Stimulated activated CD8-positive, alpha-beta memory T cell treated with anti-CD3 and anti-CD28 coated beads, Interleukin-7, amount 100 ng/mL, for 24 hours (primary cell): ENCODE results near the gene FEZF2.

Experiments
- DNase-seq: peaks from one replicate; pipeline ENCODE4 v3.0.0-alpha.2; 2020; ENCODE audit warnings: low read depth

Gene FEZF2

DNA sequence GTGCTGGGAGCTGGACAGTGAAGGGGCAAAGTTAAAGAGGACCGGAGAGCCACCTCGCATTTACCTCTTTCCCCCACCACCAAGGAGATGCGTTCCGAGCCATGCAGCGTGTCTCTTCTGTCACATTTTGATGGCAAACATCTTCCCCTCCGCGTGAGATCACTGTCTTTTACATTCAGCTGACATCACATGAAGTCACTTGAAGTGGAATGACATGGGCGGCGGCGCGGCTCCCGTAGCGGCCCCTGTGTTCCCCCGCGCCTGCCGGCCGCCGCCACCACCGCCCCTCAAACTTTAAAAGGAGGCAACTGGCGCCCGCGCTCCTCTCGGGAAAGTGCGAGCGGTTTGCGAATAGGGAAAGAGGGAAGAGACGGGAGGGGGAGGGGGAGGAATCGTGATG lies at the start of gene FEZF2:
Gene FEZF2 (minus strand): TSS at position 336 of the 400 bp plus-strand sequence. CDS start 682 bp downstream, outside the sequence.
- DNase-seq, result no peak

DNA sequence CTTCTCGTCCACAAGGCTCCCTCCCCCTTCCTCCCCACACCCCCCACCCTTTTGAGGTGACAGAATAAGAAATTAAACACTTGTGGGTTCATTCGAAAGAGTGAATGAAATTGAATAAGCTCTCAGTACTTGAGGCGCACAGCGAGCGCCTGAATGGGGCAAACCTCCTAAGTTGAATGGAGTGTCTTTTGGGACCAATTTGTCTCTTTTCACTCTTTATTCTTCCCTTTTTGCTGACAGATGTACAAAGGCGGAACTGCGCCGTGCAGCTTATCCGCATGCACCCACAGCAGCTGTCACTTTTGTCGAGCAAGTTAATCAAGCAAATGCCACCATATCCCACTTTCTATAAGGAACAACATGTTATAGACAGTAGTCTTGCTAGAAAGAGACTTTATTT lies 47.9 kb upstream of the FEZF2 start:
- no peak for DNase-seq

DNA sequence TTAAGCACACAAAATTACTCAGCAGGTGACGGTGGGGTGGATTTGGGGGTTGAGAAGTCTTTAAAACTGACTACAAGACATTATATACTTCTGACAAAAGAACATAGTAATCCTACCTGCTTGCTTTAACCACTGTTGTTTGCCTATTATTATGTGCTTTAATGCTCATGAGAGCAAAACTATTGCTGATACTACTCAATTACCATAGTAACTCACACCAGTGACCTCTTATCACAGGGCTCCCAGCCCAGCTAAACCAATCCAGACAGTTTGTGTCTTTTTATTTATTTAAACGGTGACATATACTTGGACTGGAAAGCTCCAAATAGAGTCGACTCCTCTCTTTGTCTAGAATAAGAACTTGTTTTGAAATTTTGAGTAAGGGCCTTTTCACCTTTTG lies 42.8 kb upstream of the FEZF2 start:
- no peak for DNase-seq

DNA sequence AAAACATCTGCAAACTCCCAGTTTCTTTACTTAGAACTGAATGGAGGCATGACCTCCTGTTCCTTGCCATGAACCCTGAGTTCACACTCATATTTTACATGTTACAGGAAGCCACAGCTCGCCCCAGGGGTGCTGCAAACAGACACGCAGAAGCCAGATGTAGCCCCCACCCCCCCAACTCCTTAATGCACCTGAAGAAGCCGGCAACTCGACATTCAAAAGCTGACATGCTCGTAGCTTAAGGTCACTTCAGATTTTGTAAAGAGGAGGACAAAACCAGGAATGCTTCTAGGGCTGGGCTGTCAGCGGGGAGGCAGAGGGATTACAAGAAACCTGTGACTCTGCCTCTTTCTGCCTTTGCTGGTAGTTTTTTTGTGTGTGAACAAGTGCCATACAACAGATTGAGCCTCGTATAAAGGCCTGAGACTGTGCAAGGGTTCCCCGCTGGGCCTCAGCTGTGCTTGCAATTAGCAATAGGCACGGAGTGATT lies 42.0 kb upstream of the FEZF2 start:
- DNase-seq, result no peak

DNA sequence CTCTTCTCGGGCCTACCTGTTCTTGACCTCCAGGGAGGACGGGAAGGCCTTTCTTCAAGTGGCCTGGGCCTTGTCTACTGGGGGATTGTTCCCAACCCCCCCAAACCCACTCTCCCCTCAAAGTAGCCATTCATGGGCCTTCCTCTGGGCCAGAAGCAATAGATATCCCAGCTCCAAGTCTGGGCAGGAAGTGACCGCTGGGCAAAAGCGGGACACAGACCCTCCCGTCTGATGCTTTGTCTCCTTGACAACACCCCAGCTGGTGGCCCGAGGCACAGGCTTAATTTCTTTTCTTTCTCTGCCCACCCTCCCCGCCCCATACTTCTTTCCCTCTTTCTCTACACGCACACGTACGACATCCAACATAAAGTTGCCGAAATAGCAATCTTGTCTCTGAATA lies 41.4 kb upstream of the FEZF2 start:
- DNase-seq, result no peak

DNA sequence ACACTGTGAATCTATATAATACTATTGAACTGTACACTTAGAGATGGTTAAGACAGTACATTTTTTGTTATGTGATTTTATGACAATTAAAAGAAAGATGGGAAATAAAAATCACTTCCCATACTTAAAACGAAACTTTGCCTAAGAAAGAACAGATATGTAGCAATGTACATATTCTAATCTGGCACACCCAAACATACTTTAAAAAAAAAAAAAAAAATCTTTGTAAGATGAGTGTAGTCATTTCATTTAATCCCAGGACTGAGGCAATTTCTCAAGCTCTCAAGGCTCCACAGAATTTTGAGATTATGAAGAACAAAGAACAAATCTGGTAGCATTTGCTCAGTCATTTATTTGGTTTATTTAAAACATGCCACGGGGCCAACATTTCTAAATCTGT lies 40.3 kb upstream of the FEZF2 start:
- no peak for DNase-seq

DNA sequence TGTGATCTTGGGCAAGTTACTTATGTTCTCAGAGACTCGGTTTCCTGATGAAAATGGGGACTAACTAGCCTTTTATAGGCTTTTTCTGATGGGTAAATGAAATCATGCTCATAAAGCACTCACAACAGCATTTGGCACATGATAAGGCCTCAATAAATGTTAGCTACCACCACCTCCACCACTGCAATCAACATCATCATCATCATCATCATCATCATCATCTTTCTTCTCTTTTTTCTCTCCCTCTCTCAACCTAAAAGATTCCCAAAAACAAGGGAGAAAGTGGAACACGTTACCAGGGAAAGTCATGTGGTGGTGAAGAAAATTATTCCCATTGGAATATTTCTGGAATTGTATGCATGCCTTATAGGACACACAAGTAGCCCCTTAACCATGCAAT lies 33.6 kb upstream of the FEZF2 start:
- no peak for DNase-seq

DNA sequence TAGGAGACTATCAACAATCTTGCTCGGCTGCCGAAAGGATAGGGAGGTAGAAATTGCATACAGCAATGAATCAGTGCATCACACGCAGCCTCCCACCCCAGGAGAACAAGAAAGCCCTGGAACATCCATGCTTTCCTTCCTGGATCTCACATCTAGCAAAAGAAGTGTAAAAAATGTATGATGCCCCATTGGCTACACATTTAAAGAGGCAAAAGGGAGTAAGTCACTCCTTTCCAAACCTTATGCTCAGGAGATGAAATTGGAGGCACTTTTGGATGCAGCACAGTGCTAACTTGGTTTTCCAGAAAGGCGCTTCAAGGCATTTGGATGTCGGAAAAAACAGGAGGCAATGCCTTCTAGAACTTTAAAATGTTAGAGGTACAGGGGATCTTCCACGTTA lies 32.2 kb upstream of the FEZF2 start:
- DNase-seq, result no peak

DNA sequence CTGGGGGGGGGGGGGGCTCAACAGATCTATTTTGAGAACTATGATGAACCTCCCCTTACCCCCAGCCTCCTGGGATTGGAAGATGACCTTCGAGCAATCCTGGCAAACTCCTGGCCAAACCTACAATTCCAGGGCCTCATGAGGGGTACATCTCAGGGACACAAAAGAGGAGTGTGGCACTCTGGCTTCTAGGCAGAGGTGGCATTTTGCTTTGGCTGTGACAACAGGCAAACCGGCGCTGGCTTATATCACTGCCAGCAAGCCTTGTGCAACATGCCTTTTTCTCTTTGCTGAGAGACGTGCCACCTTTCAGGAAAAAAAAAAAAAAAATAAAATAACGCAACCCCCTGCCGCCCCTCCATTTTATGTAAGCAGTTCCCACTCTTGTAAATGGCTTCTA lies 31.8 kb upstream of the FEZF2 start:
- no peak for DNase-seq

DNA sequence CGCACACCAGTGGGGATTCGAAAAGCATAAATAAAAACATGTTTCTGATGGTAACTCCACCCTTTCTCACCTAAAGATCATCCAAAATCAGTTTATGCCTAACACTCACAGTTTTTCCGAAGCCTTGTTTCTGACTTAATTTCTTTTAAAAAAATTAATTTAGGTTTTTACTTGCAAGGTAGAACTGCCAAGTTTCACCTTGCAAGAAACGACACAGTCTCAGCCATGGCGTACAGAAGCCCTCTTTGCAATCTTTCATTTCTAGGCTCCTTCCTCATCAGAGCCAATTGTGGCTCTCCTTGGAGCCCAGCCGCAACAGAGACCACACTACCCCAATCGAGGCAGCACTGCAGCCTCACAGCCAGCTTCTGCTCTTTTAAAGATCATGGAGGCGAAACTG lies 31.0 kb upstream of the FEZF2 start:
- no peak for DNase-seq

DNA sequence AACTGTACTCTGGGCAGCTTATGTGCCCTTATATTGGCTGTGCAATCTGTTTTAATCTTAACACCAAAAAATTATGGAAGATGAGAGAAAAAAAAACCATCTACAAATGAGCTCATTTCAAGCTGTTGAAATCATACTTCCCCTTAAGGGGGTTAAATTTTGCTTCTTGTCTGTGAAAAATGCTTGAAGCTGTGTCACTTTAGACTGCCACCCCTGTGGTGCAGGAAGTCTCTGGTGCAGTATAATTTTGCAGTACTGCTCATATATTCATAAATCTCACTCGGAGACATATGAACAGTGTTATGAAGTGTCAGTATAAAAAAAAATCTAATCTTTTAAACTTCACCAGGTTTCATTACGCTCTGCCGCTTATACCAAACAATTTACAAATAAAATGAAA lies 30.4 kb upstream of the FEZF2 start:
- no peak for DNase-seq

DNA sequence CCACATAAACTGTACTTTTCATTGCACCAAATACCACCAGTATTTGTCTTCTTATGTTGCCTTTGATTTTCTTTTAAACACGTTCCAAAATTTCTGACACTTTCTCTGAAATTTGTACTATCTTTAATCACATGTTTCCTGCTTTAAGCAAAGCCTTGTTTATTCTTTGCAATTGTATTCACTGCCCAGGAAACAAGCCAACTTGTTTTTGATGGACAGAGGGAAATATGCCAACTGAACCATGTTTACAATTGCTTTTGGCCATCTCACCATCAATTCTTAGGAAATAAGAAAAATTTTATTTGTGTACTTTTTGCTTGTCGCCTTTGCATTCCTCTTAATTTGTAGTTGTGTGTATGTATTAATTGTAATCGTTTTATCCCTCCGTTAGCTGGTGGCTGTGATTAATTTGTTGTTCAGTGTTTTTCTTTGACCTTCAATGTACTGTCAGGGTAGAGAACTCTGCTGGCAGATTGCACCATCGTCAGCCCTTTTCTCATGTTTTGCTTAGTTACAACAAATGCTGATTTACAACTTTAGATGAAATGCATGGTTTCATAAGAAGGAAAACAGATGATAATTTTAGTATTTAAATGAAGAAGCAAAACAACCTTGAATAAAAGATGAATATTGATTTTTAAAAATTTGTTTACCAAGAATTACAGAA lies 19.4 kb upstream of the FEZF2 start:
- DNase-seq, result no peak

DNA sequence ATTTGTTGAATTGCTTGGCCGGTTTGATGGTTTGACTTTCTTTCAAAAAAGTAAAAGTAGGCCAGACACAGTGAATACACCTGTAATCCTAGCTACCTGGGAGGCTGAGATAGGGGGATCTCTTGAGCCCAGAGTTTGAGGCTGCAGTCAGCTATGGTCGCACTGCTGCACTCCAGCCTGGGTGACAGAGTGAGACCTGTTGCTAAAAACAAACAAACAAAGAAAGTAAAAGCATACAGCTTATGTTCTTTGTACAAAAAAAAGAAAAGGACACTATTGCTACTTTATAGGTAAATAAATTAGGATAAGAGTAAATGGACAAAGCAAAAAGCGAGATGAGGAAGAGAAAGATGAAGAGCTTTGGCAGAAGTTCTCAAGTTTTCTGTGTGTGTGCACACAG lies 13.9 kb upstream of the FEZF2 start:
- no peak for DNase-seq

DNA sequence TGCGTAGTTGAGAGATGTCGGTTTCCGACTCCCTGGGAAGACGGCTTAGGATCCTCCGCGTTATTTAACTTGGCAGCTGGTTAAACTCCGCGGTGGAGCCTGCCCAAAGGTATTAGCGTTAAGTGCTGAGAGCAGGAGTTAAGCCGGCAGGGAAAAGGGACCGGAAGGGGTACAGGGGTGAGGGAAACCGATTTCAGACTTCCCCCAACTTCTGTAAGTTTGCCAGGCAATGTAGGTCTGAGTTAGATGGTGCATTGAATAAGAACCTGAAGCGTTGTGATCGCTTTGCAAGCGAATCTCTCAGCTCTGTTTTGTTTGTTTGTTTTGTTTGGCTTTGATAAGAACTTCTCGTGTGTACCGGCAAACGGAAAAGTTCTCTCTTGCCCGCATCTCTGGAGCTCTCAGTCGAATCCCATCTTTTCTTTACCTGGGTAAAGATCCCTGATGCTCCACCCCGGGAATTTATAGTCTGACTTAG lies 6.0 kb upstream of the FEZF2 start:
- no peak for DNase-seq

DNA sequence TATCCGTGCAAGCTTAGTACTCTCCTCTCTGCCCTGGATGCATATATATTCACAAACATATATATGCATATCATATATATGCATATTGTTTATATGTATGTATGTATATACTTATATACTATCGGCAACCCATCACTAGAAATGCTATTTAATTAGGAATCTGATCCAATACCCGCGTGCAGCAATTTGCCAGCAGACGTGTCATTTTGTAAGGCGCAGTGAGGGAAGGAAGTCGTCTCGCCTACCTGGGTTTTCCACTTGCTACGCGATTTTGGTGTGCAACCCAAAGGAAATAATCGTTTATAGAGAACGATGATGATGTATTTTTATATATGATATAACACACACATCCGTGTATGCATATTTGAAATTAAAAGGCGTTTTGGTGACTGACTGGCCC lies 5.6 kb upstream of the FEZF2 start:
- no peak for DNase-seq

DNA sequence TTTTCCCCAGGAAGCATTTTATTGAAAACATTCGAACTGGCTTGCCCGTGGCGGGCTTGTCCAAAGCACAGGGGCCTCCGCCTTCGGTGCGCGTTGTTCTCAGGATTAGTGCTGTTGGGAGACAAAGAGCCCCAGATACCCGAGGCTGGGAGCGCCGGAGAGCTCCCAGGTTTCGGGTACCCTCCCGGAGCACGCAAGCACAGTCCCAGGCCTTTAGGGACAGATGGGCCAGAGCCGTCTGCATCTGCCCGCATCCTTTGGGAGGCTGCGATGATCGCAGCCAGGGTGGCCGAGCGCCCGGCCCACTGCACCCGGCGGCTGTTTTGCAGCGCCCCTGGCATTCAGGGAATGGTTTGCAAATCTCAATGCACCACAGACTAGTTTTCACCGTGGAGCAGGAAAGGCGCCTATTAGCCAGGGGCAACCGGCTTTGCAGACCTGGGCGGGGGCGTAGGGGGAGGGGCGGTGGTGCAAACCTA lies 5.0 kb upstream of the FEZF2 start:
- DNase-seq, result no peak

DNA sequence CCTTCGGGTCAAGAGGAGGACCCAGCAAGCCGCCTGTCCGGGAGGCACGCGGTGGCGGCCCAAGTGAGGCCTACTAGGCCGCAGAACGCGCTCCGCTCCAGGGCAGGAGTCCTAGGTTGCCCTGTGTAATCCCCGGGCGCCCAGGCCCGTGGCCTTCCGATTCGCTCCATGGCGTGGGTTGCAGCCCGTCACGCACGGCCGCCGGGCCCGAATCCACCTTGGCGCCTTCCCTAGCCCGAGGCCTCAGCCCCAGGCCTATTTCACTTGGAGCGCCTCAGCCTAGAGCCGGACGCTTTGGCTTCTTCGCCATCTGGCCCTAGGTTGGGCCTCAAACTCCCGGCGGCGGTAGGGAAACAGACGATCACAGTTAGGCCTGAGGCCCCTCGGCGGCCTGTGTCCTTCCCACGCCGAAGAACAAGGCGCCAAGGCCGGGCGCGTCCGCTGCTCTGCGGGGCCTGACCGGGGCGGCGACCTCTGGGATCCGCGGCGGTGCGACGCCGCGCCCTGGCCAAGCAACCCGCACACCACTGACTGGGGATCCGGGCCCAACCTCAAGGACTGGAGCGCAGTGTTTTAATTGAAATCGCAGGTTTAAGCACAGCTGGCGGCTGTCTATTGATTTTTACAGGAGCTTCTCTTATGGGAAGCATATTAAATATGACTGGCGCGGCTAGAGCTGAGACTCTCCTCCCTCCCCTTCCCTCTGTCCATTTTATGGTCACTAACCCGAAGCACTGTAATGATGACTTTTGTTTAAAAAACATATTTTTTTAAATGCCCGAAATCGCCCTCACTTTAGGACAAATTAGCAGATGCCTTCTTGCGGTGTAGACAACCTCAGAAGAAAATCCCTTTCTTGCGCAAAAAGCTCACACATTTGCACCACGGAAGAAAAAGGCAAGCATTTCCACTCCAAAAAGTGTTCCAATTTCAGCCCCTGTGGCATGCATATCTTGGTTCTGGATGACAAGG lies 3.8 kb upstream of the FEZF2 start:
- no peak for DNase-seq

DNA sequence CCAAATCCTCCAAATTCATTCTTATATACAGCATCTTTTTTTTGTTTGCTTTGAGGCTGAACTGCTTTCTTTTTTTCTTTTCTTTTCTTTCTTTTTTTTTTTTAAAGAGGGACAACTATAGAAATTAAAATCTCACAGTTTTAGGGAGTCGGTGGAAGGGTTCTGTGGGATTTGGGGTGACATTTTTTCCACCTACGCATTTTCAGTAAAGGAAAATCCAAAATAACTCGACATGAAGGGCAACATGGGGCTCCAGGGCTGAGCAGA lies 3.0 kb upstream of the FEZF2 start:
- no peak for DNase-seq

DNA sequence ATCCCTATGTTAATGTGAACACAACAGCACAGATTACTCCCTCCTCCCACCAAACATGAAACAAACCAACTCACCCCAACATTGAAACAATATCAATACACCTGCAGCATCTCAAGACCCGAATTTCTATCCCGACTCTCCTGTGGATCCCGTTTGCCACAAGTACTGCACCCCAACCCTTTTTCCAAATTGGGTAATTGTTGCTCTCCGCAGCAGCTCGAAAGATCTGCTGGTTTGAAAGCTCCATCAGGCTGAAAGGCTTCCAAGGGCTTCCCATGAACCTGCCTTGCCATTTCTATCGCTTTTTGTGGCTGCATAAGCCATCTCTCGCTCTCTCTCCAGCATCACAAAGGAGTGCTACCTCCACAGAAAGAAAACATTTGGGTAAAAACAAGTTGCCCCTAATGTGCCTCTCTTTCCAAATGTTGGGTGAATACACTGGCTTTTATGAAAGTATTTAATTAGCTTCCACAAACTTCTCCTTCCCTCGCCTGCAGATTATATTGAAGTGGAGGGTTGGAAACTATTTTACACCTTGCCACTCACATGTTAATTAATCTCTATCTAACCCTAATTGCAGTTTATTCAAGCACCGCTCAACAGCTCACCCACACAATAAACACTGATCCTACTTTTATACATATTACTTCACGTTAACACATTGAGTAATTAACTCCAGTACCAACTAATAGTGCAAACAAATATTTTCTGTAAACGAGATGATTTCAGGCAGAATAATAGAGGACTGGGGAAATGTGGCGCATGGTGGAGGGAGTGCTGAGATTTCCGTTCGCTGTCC lies 2.5 kb upstream of the FEZF2 start:
- DNase-seq, result no peak

DNA sequence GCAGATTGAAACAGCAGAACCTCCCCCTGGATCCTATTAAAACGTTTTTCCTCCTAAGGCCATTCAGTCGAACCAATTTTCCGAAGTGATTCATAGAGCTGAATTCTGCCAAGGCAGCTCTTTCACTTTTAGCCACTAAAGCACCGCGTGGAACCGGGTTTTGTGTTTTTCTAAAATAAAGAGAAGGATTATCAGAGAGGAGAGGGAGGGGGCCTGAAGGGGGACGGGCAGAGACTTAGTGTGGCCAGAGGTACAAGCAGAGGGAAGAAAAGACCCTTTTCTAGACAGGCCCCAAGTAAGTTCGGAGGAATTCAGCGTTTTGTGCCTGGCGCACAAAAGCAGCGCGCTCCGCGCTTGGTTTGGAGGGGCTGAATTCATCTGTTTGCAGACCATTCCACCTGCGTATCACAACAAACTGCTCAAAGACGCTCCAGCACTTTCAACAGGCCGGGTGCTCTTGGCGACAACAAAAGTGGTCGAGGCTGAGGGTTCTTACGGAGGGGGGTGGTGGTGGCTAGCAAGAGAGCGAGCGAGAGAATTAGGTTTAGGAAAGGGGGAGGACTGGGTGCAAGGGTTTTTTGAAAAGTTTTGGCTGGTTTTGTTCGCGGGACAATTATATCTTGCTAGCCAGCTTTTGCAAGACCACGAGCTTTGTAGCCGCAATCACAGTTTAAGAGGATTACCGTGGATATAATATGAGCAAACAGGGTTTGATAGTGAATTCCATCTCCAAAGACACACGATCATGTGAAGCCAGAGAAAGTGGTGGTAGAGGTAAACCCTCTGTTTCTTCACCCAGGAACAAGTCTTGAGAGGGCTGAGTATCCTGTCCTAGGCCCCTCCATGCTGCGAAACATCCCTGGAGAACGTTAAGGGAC lies 1.2 kb upstream of the FEZF2 start:
- no peak for DNase-seq

DNA sequence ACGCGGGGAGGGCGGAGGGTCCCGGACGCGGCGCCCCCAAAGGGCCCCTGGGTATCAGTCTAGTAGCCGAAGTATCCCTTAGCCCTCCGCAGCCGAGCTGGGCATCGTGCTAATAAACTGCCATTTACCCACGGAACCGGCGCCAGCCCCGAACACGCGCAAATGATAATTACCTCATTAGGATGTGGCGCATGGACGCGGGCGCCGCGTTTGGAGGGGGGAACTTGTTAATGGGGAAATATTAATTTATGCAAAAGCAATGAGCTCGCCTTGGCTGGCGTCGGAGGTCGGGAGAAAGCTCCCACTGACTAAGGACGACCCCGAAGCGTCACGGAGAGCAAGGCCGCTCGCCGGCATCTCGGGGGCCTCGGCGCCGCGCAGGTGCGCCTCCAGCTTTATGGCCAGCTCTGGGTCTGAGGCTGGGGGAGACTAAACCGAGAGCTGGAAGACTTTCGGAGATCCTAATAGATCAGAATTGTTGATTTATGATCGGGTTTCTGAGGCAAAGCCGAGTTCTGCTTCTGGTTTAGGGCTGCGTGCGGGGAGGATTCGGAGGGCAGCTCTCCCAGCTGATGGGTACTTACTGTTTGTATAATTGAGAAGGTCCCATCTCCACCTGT lies 474 bp upstream of the FEZF2 start:
- no peak for DNase-seq
